HCT116 (cell line): Measurements from ENCODE around the gene REPS2. TPM values are rescaled to one million over a fixed set of nuclear protein-coding genes. Genes with fewer than 3 reads are reported as not detected.

Experiments used
- ATAC-seq: fragments of 200-7000 bp; cut with Tn5 transposase; 2 replicates; pipeline ENCODE4 v1.9.1; 2020; ENCODE audit warnings: mild to moderate bottlenecking, moderate library complexity
- BruUV-seq: library from RNA; stranded (reverse); fragments of 400-500 nt; replicated peaks from 2 replicates; lab custom pipeline; 2021; lab: Mats Ljungman, UMichigan
- CTCF ChIA-PET: fragments of 300-600 bp; sonication (Branson Sonifier 250); formaldehyde crosslinking; loops from one replicate; lab custom pipeline; 2021; ENCODE audit warnings: antibody characterized with exemption; lab: Charles Lee
- POLR2A ChIA-PET: fragments of 300-600, 350-600 bp; sonication (Branson Sonifier 250); formaldehyde crosslinking; loops from one replicate; lab custom pipeline; 2021; ENCODE audit warnings: antibody characterized with exemption; lab: Charles Lee
- RAD21 ChIA-PET, 2 experiments: fragments of 300-600 bp; sonication (Branson Sonifier 250); formaldehyde crosslinking; loops; one replicate each; lab custom pipeline; 2023; ENCODE audit warnings: low total read pairs in 2 of 2; ENCODE audit not compliant: uncharacterized antibody in 2 of 2, unreplicated experiment in 2 of 2, low non-redundant PET in 1 of 2; lab: Charles Lee
- DNase-seq: peaks from one replicate; pipeline ENCODE4 v3.0.0-alpha.2; 2010; ENCODE audit warnings: low read depth, low spot score
- H2AFZ ChIP-seq: fragments of 200-600 bp; shearing (Covaris generic), sonication (generic); 2 replicates; pipeline ENCODE4 v1.6.1; 2017; ENCODE audit warnings: low read depth, mixed run types, mixed read lengths, antibody characterized with exemption, low read length; ENCODE audit not compliant: poor library complexity, severe bottlenecking
- H3K27ac ChIP-seq: 2 replicates; pipeline ENCODE4 v1.5.1; 2012; ENCODE audit warnings: low read depth, low read length
- H3K27me3 ChIP-seq: fragments of 200-600 bp; sonication (generic); 2 replicates; pipeline ENCODE4 v1.6.1; 2016; ENCODE audit warnings: mixed run types, low read length, mixed read lengths; ENCODE audit not compliant: insufficient read depth
- H3K36me3 ChIP-seq, 2 experiments: fragments of 200-500 bp in 1 of 2; fragments of 200-600 bp in 1 of 2; sonication (Bioruptor generic) in 1 of 2; sonication (generic) in 1 of 2; 2 replicates each; pipeline versions ENCODE4 v1.5.1 to v1.6.1; 2014 to 2016; ENCODE audit warnings: low read length in 2 of 2, inconsistent platforms in 1 of 2, mixed read lengths in 1 of 2, mixed run types in 1 of 2; ENCODE audit not compliant: insufficient read depth in 2 of 2, control insufficient read depth in 1 of 2
- H3K4me1 ChIP-seq, 2 experiments: fragments of 200-600 bp in 1 of 2; sonication (generic) in 1 of 2; 2 replicates each; pipeline versions ENCODE4 v1.5.1 to v1.6.1; 2012 to 2017; ENCODE audit warnings: low read length in 2 of 2, inconsistent platforms in 1 of 2, mild to moderate bottlenecking in 1 of 2, mixed read lengths in 1 of 2, mixed run types in 1 of 2, moderate library complexity in 1 of 2; ENCODE audit not compliant: insufficient read depth in 2 of 2, control insufficient read depth in 1 of 2
- H3K4me2 ChIP-seq: fragments of 200-600 bp; sonication (generic); 2 replicates; pipeline ENCODE4 v1.6.1; 2017; ENCODE audit warnings: mixed run types, low read length, mixed read lengths
- H3K4me3 ChIP-seq, 2 experiments: fragments of 200-600 bp in 1 of 2; sonication (generic) in 1 of 2; replicated peaks in 1 of 2; 2 replicates each; pipeline ENCODE4 v1.5.1; 2011 to 2016; ENCODE audit warnings: low read length in 2 of 2, control low read depth in 1 of 2, low read depth in 1 of 2, mild to moderate bottlenecking in 1 of 2, mixed read lengths in 1 of 2, mixed run types in 1 of 2
- H3K79me2 ChIP-seq: fragments of 200-600 bp; sonication (generic); 2 replicates; pipeline ENCODE4 v1.6.1; 2017; ENCODE audit warnings: mild to moderate bottlenecking, mixed run types, low read length, moderate library complexity, mixed read lengths; ENCODE audit not compliant: insufficient read depth
- H3K9ac ChIP-seq: fragments of 200-600 bp; sonication (generic); 2 replicates; pipeline ENCODE4 v1.6.1; 2016; ENCODE audit warnings: low read length, mixed read lengths
- H3K9me2 ChIP-seq: fragments of 200-600 bp; sonication (generic), shearing (Covaris generic); 2 replicates; pipeline ENCODE4 v1.6.1; 2017; ENCODE audit warnings: mixed run types, mild to moderate bottlenecking, moderate library complexity; ENCODE audit not compliant: insufficient read depth
- H3K9me3 ChIP-seq, 2 experiments: fragments of 200-500 bp in 1 of 2; fragments of 200-600 bp in 1 of 2; sonication (Bioruptor generic) in 1 of 2; sonication (generic) in 1 of 2; 2 replicates each; pipeline ENCODE4 v1.6.1; 2014 to 2017; ENCODE audit warnings: low read length in 2 of 2, mixed read lengths in 2 of 2, inconsistent platforms in 1 of 2, low read depth in 1 of 2, mild to moderate bottlenecking in 1 of 2, mixed run types in 1 of 2, moderate library complexity in 1 of 2; ENCODE audit not compliant: control insufficient read depth in 1 of 2, insufficient read depth in 1 of 2
- H4K20me1 ChIP-seq: fragments of 200-600 bp; sonication (generic), shearing (Covaris generic); 2 replicates; pipeline ENCODE4 v1.6.1; 2017; ENCODE audit warnings: mixed run types, mild to moderate bottlenecking, moderate library complexity; ENCODE audit not compliant: insufficient read depth
- CBX3 ChIP-seq: IDR thresholded peaks from 2 replicates; pipeline ENCODE4 v1.6.1; 2012; ENCODE audit warnings: low read depth
- EGR1 ChIP-seq: IDR thresholded peaks from 2 replicates; pipeline ENCODE4 v1.6.1; 2012; ENCODE audit warnings: low read depth
- EZH2 ChIP-seq: fragments of 200-600 bp; sonication (generic); IDR thresholded peaks from 2 replicates; pipeline ENCODE4 v1.6.1; 2017; ENCODE audit warnings: antibody characterized with exemption, mixed run types
- EZH2phosphoT487 ChIP-seq: fragments of 200-600 bp; IDR thresholded peaks from 2 replicates; pipeline ENCODE4 v1.6.1; 2018; ENCODE audit warnings: antibody characterized with exemption, borderline replicate concordance
- FOSL1 ChIP-seq: IDR thresholded peaks from 2 replicates; pipeline ENCODE4 v1.6.1; 2012; ENCODE audit warnings: low read depth
- SP1 ChIP-seq: IDR thresholded peaks from 2 replicates; pipeline ENCODE4 v1.6.1; 2012; ENCODE audit warnings: low read depth
- SRF ChIP-seq: IDR thresholded peaks from 2 replicates; pipeline ENCODE4 v1.6.1; 2012; ENCODE audit warnings: low read depth
- TCF7L2 ChIP-seq: IDR thresholded peaks from 2 replicates; pipeline ENCODE4 v1.7.0; 2011; ENCODE audit warnings: borderline replicate concordance, inconsistent platforms; ENCODE audit not compliant: insufficient read depth, insufficient read length; ENCODE audit errors: extremely low read depth
- YY1 ChIP-seq: IDR thresholded peaks from 2 replicates; pipeline ENCODE4 v1.6.1; 2011; ENCODE audit warnings: low read length, low read depth, moderate library complexity, mild to moderate bottlenecking; ENCODE audit not compliant: insufficient replicate concordance; ENCODE audit errors: extremely low read depth
- ZFX ChIP-seq: fragments of 450-650 bp; IDR thresholded peaks from 2 replicates; pipeline ENCODE4 v1.6.1; 2017
- intact Hi-C: fragments of 100-400 bp; cut with micrococcal nuclease; formaldehyde crosslinking; loops from 2 replicates; pipeline ENCODE4 v1.10.0; 2022
- total RNA-seq: library from RNA; stranded (reverse); gene quantifications from one replicate; pipeline ENCODE4 v1.2.1, GENCODE V29; 2021; ENCODE audit not compliant: unreplicated experiment
- TF ChIP-seq, protein P1 (sequence below): IDR thresholded peaks from 2 replicates; pipeline ENCODE4 v1.6.1; 2011; ENCODE audit warnings: mild to moderate bottlenecking, low read length, moderate library complexity; ENCODE audit not compliant: insufficient replicate concordance; ENCODE audit errors: extremely low read depth
- TF ChIP-seq, protein P2 (sequence below): IDR thresholded peaks from 2 replicates; pipeline ENCODE4 v1.6.1; 2012

Gene REPS2
- total RNA-seq, 1 experiment from 2014 or later, result 4.5 TPM

DNA sequence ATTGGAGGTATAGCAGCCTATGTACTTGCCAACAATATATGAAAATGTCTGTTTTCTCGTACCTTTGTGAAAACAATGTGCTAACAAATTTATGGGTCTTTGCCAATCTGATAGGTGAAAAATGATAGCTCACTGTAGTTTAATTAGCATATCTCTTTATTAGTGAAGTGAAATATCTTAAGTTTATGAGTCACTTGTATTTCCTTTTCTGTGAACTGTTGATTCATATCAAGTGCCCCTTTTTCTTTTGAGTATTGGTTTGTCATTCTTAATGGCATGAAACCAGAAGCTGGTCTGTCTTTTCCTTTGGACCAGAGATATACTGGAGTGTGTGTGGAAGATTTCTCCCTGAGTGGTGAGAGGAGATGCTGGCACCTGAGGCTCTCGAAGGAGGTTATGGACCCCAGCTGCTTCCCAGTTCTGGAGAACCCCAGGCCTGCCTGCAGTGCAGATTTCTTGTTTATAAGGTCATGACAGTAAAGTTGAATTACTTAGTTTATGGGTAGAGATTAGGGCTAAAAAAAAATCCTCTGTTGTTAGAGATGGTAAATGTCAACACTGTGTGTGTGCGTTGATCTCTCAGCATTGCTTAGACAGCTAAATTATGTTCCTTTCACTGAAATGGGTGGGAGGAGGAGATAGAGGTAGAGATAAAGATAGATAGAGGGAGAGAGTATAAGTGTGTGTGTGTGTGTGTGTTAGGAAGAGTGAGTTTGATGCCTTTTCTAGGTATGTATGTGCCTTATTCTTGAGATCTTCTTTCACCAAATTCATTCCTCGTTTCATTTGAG is 89.9 kb downstream of the REPS2 start:
- no peaks in the 10 kb centered on the region for H3K79me2 ChIP-seq
- H3K4me2 ChIP-seq, result no peak overlapping the region
- ChIA-PET RAD21 (no interaction called here), POLR2A (no interaction called here), CTCF (no interaction called here)
- no peaks in the 10 kb centered on the region for H4K20me1 ChIP-seq
- DNase-seq, result no peak
- no peak for ATAC-seq
- no TSS peak for BruUV-seq
- H2AFZ ChIP-seq, result no peak overlapping the region
- intact Hi-C loops, result no loop called here
- no peaks in the 10 kb centered on the region for H3K36me3 ChIP-seq
- H3K9me3 ChIP-seq, result no peaks in the 10 kb centered on the region
- no peaks in the 10 kb centered on the region for H3K27me3 ChIP-seq
- H3K27ac ChIP-seq, result no peak overlapping the region
- no peak for TF ChIP-seq EGR1
- TF ChIP-seq CBX3, result no peak
- no peak for TF ChIP-seq FOSL1
- TF ChIP-seq, protein P1, sequence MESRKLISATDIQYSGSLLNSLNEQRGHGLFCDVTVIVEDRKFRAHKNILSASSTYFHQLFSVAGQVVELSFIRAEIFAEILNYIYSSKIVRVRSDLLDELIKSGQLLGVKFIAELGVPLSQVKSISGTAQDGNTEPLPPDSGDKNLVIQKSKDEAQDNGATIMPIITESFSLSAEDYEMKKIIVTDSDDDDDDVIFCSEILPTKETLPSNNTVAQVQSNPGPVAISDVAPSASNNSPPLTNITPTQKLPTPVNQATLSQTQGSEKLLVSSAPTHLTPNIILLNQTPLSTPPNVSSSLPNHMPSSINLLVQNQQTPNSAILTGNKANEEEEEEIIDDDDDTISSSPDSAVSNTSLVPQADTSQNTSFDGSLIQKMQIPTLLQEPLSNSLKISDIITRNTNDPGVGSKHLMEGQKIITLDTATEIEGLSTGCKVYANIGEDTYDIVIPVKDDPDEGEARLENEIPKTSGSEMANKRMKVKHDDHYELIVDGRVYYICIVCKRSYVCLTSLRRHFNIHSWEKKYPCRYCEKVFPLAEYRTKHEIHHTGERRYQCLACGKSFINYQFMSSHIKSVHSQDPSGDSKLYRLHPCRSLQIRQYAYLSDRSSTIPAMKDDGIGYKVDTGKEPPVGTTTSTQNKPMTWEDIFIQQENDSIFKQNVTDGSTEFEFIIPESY, result no peak
- no peak for TF ChIP-seq SRF
- TF ChIP-seq ZFX, result no peak
- TF ChIP-seq, protein P2, sequence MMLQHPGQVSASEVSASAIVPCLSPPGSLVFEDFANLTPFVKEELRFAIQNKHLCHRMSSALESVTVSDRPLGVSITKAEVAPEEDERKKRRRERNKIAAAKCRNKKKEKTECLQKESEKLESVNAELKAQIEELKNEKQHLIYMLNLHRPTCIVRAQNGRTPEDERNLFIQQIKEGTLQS, result no peak
- TF ChIP-seq EZH2, result no peak
- no peak for TF ChIP-seq SP1
- no peak for TF ChIP-seq EZH2phosphoT487
- no peak for TF ChIP-seq TCF7L2
- no peak for TF ChIP-seq YY1
- TF ChIP-seq, all 23 proteins: peak for 0
- H3K9me2 ChIP-seq, result no peaks in the 10 kb centered on the region
- H3K4me3 ChIP-seq, result no peak overlapping the region
- no peaks in the 10 kb centered on the region for H3K4me1 ChIP-seq
- no peak overlapping the region for H3K9ac ChIP-seq
